ENCODE measurements around the gene TFEB. TPM values are rescaled to one million over a fixed set of nuclear protein-coding genes. Genes with fewer than 3 reads are reported as not detected.

TFEB gene
- total RNA-seq (1 to 10 TPM; 1.1 to 6.2 TPM), polyA plus RNA-seq (1 to 10 TPM; 3.0 to 4.6 TPM)

DNA sequence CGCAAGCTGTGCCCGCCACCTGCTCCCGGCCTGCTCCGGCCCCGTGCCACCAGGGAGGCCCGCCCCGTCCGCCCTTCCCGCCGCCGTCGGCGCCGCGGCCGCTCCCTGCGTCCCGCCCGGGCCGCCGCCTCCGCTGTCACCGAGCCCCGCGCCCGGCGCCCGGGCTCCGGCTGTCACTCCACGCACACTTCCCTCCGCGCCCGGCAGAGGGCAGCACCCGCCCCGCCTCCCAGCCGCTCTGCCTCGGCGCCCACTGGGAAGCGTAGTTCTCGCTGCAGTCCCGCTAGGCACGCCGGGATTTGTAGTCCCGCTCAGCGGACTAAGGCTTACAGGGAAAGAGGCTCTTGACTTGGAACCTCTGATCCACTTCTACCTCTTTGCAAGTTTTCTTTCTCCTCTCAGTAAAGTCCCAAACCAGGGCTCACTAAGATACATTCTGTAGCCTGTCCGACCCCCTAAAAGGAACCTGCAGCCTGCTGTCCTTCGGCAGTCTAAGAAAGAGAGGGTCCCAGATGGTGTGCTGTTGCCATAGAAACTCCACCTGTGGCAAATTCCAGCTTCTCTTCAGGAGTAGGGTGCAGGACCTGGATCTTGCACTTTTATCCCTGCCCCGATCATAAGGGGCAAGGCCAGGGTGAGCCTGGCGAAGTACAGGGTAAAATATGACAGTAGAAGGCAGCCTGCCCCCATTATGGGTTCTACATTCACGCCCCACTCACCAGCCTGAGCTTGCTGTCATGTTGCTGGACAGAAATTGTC is at the start of gene TFEB:
TSS of gene TFEB (minus strand) at position 182 of the 759 bp plus-strand sequence. CDS start 44,395 bp downstream, outside the sequence.
- peak within 1 kb of the TSS; percentile 62 to 84 (median 77) for H3K4me3 ChIP-seq (ENCODE audit: low read depth in 1 of 3, low read length in 3 of 3)
- H3K9me3 ChIP-seq (ENCODE audit: control insufficient read depth in 4 of 4, low read length in 3 of 4) = no peaks in the 10 kb centered on the region
- H3K4me1 ChIP-seq (ENCODE audit: control insufficient read depth in 4 of 4, insufficient read depth in 4 of 4, low read length in 3 of 4) = peaks cover 0 to 13% (median 7%) of the 10 kb centered on the region in 4 donors
- H3K27me3 ChIP-seq (ENCODE audit: control insufficient read depth in 4 of 4, insufficient read depth in 4 of 4, low read length in 3 of 4) = no peaks in the 10 kb centered on the region
- H3K27ac ChIP-seq (ENCODE audit: low read depth in 1 of 2, low read length in 2 of 2) = peak within 1 kb of the TSS; percentile 81 to 90
- TF ChIP-seq JUND (IDR thresholded peaks at IDR 0.05) = no peak
- TF ChIP-seq YY1 (IDR thresholded peaks at IDR 0.05) = peak; percentile 41
- TF ChIP-seq GABPA (IDR thresholded peaks at IDR 0.05 in 1 of 2, conservative IDR thresholded peaks at IDR 0.05 in 1 of 2) = peak in 1 of 2 donors; percentile 72
- TF ChIP-seq RAD21 (IDR thresholded peaks at IDR 0.05) = peak; percentile 47 to 70
- TF ChIP-seq, protein P1, sequence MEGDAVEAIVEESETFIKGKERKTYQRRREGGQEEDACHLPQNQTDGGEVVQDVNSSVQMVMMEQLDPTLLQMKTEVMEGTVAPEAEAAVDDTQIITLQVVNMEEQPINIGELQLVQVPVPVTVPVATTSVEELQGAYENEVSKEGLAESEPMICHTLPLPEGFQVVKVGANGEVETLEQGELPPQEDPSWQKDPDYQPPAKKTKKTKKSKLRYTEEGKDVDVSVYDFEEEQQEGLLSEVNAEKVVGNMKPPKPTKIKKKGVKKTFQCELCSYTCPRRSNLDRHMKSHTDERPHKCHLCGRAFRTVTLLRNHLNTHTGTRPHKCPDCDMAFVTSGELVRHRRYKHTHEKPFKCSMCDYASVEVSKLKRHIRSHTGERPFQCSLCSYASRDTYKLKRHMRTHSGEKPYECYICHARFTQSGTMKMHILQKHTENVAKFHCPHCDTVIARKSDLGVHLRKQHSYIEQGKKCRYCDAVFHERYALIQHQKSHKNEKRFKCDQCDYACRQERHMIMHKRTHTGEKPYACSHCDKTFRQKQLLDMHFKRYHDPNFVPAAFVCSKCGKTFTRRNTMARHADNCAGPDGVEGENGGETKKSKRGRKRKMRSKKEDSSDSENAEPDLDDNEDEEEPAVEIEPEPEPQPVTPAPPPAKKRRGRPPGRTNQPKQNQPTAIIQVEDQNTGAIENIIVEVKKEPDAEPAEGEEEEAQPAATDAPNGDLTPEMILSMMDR (IDR thresholded peaks at IDR 0.05; ENCODE audit: low read depth, low read length, missing input control) = peak; percentile 97
- 7% methylated on average over 50 of the region's 50 CpGs for WGBS
- no peaks in the 10 kb centered on the region for H3K36me3 ChIP-seq (ENCODE audit: control insufficient read depth in 4 of 4, insufficient read depth in 3 of 4, low read depth in 1 of 4, low read length in 3 of 4)
- peak; percentile 98 for DNase-seq (ENCODE audit: low spot score)
- H3K9ac ChIP-seq (ENCODE audit: low read depth in 1 of 2, low read length in 2 of 2) = peak within 1 kb of the TSS in 1 of 2 donors; percentile 47

DNA sequence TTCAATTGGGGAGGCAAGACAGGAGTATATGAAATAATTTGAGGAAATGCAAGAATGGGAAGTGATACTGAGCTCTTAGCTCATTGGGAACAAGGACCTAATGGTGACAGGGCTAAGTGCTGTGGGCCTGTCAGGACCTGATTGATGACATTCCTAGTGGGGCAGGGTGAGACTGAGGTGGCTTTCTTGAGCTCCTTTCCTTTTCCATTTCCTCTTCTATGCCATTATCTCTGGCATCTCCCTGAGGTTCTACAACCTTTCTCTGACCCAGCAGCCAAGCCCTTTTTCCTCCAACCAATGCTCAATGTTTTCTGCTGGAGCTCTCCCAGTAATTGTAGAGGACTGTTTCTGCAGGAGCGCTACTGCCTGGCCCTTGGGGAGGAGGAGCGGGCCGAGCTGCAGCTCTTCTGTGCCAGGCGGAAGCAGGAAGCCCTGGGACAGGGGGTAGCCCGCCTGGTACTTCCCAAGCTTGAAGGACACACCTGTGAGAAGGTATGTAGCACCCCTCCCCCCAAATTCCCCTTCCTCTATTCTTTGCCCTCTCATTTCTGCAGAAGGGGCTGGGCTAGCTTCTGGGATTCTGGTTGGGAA is 49.3 kb upstream of the TFEB start:
- no peaks in the 10 kb centered on the region for H3K27me3 ChIP-seq (ENCODE audit: control insufficient read depth in 4 of 4, insufficient read depth in 4 of 4, low read length in 3 of 4)
- peaks cover 9 to 35% (median 25%) of the 10 kb centered on the region in 4 donors for H3K4me1 ChIP-seq (ENCODE audit: control insufficient read depth in 4 of 4, insufficient read depth in 4 of 4, low read length in 3 of 4)
- no peak overlapping the region for H3K4me3 ChIP-seq (ENCODE audit: low read depth in 1 of 3, low read length in 3 of 3)
- H3K9ac ChIP-seq (ENCODE audit: low read depth in 1 of 2, low read length in 2 of 2) = no peak overlapping the region
- no peaks in the 10 kb centered on the region for H3K9me3 ChIP-seq (ENCODE audit: control insufficient read depth in 4 of 4, low read length in 3 of 4)
- no peak for DNase-seq (ENCODE audit: low spot score)
- H3K36me3 ChIP-seq (ENCODE audit: control insufficient read depth in 4 of 4, insufficient read depth in 3 of 4, low read depth in 1 of 4, low read length in 3 of 4) = peaks cover 0 to 5% (median 4%) of the 10 kb centered on the region in 4 donors
- 81% methylated on average over 5 of the region's 5 CpGs for WGBS
- TF ChIP-seq SP1 (IDR thresholded peaks at IDR 0.05) (no peak), HNF4G (IDR thresholded peaks at IDR 0.05) (no peak), EGR1 (IDR thresholded peaks at IDR 0.05; ENCODE audit: low read depth in 2 of 2) (no peak), GABPA (IDR thresholded peaks at IDR 0.05 in 1 of 2, conservative IDR thresholded peaks at IDR 0.05 in 1 of 2) (no peak), NR2F2 (IDR thresholded peaks at IDR 0.05) (no peak), JUND (IDR thresholded peaks at IDR 0.05) (no peak), RAD21 (IDR thresholded peaks at IDR 0.05) (no peak), YY1 (IDR thresholded peaks at IDR 0.05) (no peak), TAF1 (conservative IDR thresholded peaks at IDR 0.05) (no peak), FOXA1 (IDR thresholded peaks at IDR 0.05) (no peak), FOXA2 (IDR thresholded peaks at IDR 0.05) (no peak)
- TF ChIP-seq, protein P2, sequence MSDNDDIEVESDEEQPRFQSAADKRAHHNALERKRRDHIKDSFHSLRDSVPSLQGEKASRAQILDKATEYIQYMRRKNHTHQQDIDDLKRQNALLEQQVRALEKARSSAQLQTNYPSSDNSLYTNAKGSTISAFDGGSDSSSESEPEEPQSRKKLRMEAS (IDR thresholded peaks at IDR 0.05) = no peak
- TF ChIP-seq, protein P3, sequence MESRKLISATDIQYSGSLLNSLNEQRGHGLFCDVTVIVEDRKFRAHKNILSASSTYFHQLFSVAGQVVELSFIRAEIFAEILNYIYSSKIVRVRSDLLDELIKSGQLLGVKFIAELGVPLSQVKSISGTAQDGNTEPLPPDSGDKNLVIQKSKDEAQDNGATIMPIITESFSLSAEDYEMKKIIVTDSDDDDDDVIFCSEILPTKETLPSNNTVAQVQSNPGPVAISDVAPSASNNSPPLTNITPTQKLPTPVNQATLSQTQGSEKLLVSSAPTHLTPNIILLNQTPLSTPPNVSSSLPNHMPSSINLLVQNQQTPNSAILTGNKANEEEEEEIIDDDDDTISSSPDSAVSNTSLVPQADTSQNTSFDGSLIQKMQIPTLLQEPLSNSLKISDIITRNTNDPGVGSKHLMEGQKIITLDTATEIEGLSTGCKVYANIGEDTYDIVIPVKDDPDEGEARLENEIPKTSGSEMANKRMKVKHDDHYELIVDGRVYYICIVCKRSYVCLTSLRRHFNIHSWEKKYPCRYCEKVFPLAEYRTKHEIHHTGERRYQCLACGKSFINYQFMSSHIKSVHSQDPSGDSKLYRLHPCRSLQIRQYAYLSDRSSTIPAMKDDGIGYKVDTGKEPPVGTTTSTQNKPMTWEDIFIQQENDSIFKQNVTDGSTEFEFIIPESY (IDR thresholded peaks at IDR 0.05) = no peak
- H3K27ac ChIP-seq (ENCODE audit: low read depth in 1 of 2, low read length in 2 of 2) = no peak overlapping the region

All from liver (tissue), 9 donors.